SK-N-SH (cell line): ENCODE results near the gene MACIR.

ENCODE experiments used
- CTCF ChIP-seq: fragments of 200-600 bp; sonication (generic); IDR thresholded peaks from 2 replicates; pipeline ENCODE4 v1.6.1; 2017; ENCODE audit warnings: antibody characterized with exemption, mild to moderate bottlenecking, moderate library complexity
- EP300 ChIP-seq, 2 experiments: IDR thresholded peaks; 2 replicates each; pipeline versions ENCODE4 v1.4.0 to v1.6.1; 2012; ENCODE audit warnings: borderline replicate concordance in 1 of 2, low read depth in 1 of 2, low read length in 1 of 2
- EZH2phosphoT487 ChIP-seq: fragments of 200-600 bp; sonication (generic); IDR thresholded peaks from 2 replicates; pipeline ENCODE4 v1.6.1; 2017; ENCODE audit warnings: low read depth, mixed run types, mild to moderate bottlenecking, antibody characterized with exemption, moderate library complexity, borderline replicate concordance
- GABPA ChIP-seq: IDR thresholded peaks from 2 replicates; pipeline ENCODE4 v1.4.0; 2012; ENCODE audit warnings: low read depth, mild to moderate bottlenecking
- JUND ChIP-seq: IDR thresholded peaks from 2 replicates; pipeline ENCODE4 v1.4.0; 2012
- NRF1 ChIP-seq: IDR thresholded peaks from 2 replicates; pipeline ENCODE4 v1.6.1; 2012; ENCODE audit warnings: low read depth, mild to moderate bottlenecking, low read length
- PBX3 ChIP-seq: IDR thresholded peaks from 2 replicates; pipeline ENCODE4; 2012
- POLR2AphosphoS5 ChIP-seq: IDR thresholded peaks from 2 replicates; pipeline ENCODE4 v1.6.1; 2012; ENCODE audit warnings: low read depth, low read length
- RAD21 ChIP-seq: IDR thresholded peaks from 2 replicates; pipeline ENCODE4 v1.6.1; 2012; ENCODE audit warnings: mild to moderate bottlenecking, low read length
- YY1 ChIP-seq: IDR thresholded peaks from 2 replicates; pipeline ENCODE4 v1.4.0; 2012; ENCODE audit warnings: low read depth, mild to moderate bottlenecking

GRCh38 chr5:103283120-103283519 lies 24.6 kb downstream of the MACIR start:
- TF ChIP-seq GABPA (no peak), RAD21 (no peak), CTCF (no peak), YY1 (no peak), JUND (no peak), EZH2phosphoT487 (no peak), POLR2AphosphoS5 (no peak), EP300 (IDR thresholded peaks at IDR 0.05; ENCODE audit: borderline replicate concordance in 1 of 2, low read depth in 1 of 2, low read length in 1 of 2) (no peak), NRF1 (no peak), PBX3 (no peak)
